ENCODE data around the gene PIWIL4. TPM values are rescaled to one million over a fixed set of nuclear protein-coding genes. Genes with fewer than 3 reads are reported as not detected.

PIWIL4 gene
- total RNA-seq, 1 donor from 2014 or later = 4.5 TPM

- peak overlapping the region in 1 of 2 donors; percentile 28 for H3K27ac ChIP-seq
- TF ChIP-seq CTCF (IDR thresholded peaks at IDR 0.05) = no peak
- no peaks in the 10 kb centered on the region for H3K9me3 ChIP-seq
- no peaks in the 10 kb centered on the region for H3K36me3 ChIP-seq
- H3K27me3 ChIP-seq = no peaks in the 10 kb centered on the region
- intact Hi-C loops (cut with DNase I) = no loop called here
- DNase-seq (ENCODE audit: low spot score in 2 of 2) = no peak
- peaks cover 5 to 37% of the 10 kb centered on the region in 2 donors for H3K4me1 ChIP-seq
- H3K4me3 ChIP-seq = no peak overlapping the region
These were observed 8.2 kb upstream of the PIWIL4 start for GRCh38 chr11:94558932-94559331.

- Histone ChIP-seq H3K27ac (peak overlapping the region in 1 of 2 donors; percentile 27), H3K4me1 (peaks cover 5 to 37% of the 10 kb centered on the region in 2 donors)
These were observed 7.8 kb upstream of the PIWIL4 start for GRCh38 chr11:94559361-94559760.

DNA sequence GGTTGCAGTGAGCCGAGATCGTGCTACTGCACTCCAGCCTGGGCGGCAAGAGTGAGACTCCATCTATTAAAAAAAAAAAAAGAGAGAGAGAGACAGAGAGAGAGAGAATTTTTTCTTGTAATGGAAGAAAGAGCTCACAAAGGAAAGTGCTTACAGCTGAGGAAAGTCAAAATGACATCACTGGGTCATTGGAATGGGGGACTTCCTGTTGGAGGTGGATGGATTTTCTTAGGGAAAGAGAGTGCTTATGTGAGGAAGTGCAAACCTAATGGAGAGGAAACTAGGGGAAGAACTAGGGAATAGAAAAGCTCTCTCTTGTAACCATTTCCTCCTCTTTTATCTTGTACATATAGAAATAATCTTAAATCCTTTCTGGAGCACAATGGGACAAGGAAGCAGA is 6.3 kb upstream of the PIWIL4 start:
- TF ChIP-seq CTCF (IDR thresholded peaks at IDR 0.05) = no peak
- Histone ChIP-seq H3K9me3 (no peaks in the 10 kb centered on the region), H3K4me1 (peaks cover 5 to 32% of the 10 kb centered on the region in 2 donors), H3K36me3 (no peaks in the 10 kb centered on the region), H3K27ac (no peak overlapping the region), H3K27me3 (no peaks in the 10 kb centered on the region), H3K4me3 (no peak overlapping the region)
- intact Hi-C loops (cut with DNase I) = no loop called here
- DNase-seq (ENCODE audit: low spot score in 2 of 2) = no peak

More at GRCh38 chr11:94559361-94559760, 7.8 kb upstream of the PIWIL4 start:
- Histone ChIP-seq H3K36me3 (no peaks in the 10 kb centered on the region), H3K9me3 (no peaks in the 10 kb centered on the region), H3K4me3 (no peak overlapping the region), H3K27me3 (no peaks in the 10 kb centered on the region)
- no peak for DNase-seq (ENCODE audit: low spot score in 2 of 2)
- no peak for TF ChIP-seq CTCF (IDR thresholded peaks at IDR 0.05)
- intact Hi-C loops (cut with DNase I) = no loop called here

- H3K27ac ChIP-seq = no peak overlapping the region
- peak; percentile 31 to 57 (median 34) for TF ChIP-seq CTCF (IDR thresholded peaks at IDR 0.05)
- no peak for DNase-seq (ENCODE audit: low spot score in 2 of 2)
- no peaks in the 10 kb centered on the region for H3K27me3 ChIP-seq
- H3K36me3 ChIP-seq = no peaks in the 10 kb centered on the region
- no peaks in the 10 kb centered on the region for H3K9me3 ChIP-seq
- H3K4me3 ChIP-seq = no peak overlapping the region
- intact Hi-C loops (cut with DNase I) = loop anchor here (1.0 kb wide), 1 partner anchor 44 kb away; no protein-coding TSS in a partner anchor
- peaks cover 2 to 22% of the 10 kb centered on the region in 2 donors for H3K4me1 ChIP-seq
These were observed 3.9 kb upstream of the PIWIL4 start for GRCh38 chr11:94563176-94563847.

GRCh38 chr11:94563848-94564467 is 3.2 kb upstream of the PIWIL4 start:
- H3K27ac ChIP-seq = no peak overlapping the region
- H3K27me3 ChIP-seq = no peaks in the 10 kb centered on the region
- H3K9me3 ChIP-seq = no peaks in the 10 kb centered on the region
- H3K36me3 ChIP-seq = no peaks in the 10 kb centered on the region
- H3K4me1 ChIP-seq = peaks cover 0 to 22% of the 10 kb centered on the region in 2 donors
- no peak for TF ChIP-seq CTCF (IDR thresholded peaks at IDR 0.05)
- DNase-seq (ENCODE audit: low spot score in 2 of 2) = no peak
- no peak overlapping the region for H3K4me3 ChIP-seq
- intact Hi-C loops (cut with DNase I) = loop anchor here (1.0 kb wide), 1 partner anchor 45 kb away; no protein-coding TSS in a partner anchor
